Measurements from ENCODE around the gene TNFSF11.

Gene TNFSF11

GRCh38 chr13:42625611-42626010, 51.7 kb downstream of the TNFSF11 start:
- CTCF ChIA-PET = no interaction called here
- POLR2A ChIA-PET = no interaction called here
- Histone ChIP-seq H3K27ac (ENCODE audit: insufficient read depth in 1 of 2, low read depth in 1 of 2, low read length in 2 of 2, poor library complexity in 1 of 2, severe bottlenecking in 2 of 2) (no peak overlapping the region), H3K9me3 (ENCODE audit: control extremely low read depth in 1 of 5, control insufficient read depth in 4 of 5, insufficient read depth in 2 of 5, low read depth in 1 of 5, low read length in 4 of 5) (no peaks in the 10 kb centered on the region), H3K36me3 (ENCODE audit: control insufficient read depth in 4 of 4, insufficient read depth in 4 of 4, low read length in 3 of 4) (no peaks in the 10 kb centered on the region), H3K4me1 (ENCODE audit: control extremely low read depth in 1 of 4, control insufficient read depth in 4 of 4, insufficient read depth in 4 of 4, low read length in 3 of 4) (no peaks in the 10 kb centered on the region), H3K4me3 (ENCODE audit: control insufficient read depth in 1 of 7, extremely low read depth in 1 of 7, insufficient read depth in 4 of 7, low read depth in 2 of 7, low read length in 6 of 7) (no peak overlapping the region), H3K27me3 (replicated peaks in 2 of 5; ENCODE audit: control insufficient read depth in 4 of 5, insufficient read depth in 5 of 5, low read length in 4 of 5) (no peaks in the 10 kb centered on the region)
- 100% methylated on average over 1 of the region's 3 CpGs for WGBS (ENCODE audit: insufficient coverage)
- no peak for DNase-seq

GRCh38 chr13:42626176-42626860, 52.4 kb downstream of the TNFSF11 start:
- Histone ChIP-seq H3K9me3 (ENCODE audit: control extremely low read depth in 1 of 5, control insufficient read depth in 4 of 5, insufficient read depth in 2 of 5, low read depth in 1 of 5, low read length in 4 of 5) (no peaks in the 10 kb centered on the region), H3K4me1 (ENCODE audit: control extremely low read depth in 1 of 4, control insufficient read depth in 4 of 4, insufficient read depth in 4 of 4, low read length in 3 of 4) (no peaks in the 10 kb centered on the region), H3K27ac (ENCODE audit: insufficient read depth in 1 of 2, low read depth in 1 of 2, low read length in 2 of 2, poor library complexity in 1 of 2, severe bottlenecking in 2 of 2) (no peak overlapping the region), H3K27me3 (replicated peaks in 2 of 5; ENCODE audit: control insufficient read depth in 4 of 5, insufficient read depth in 5 of 5, low read length in 4 of 5) (no peaks in the 10 kb centered on the region), H3K4me3 (ENCODE audit: control insufficient read depth in 1 of 7, extremely low read depth in 1 of 7, insufficient read depth in 4 of 7, low read depth in 2 of 7, low read length in 6 of 7) (no peak overlapping the region), H3K36me3 (ENCODE audit: control insufficient read depth in 4 of 4, insufficient read depth in 4 of 4, low read length in 3 of 4) (no peaks in the 10 kb centered on the region)
- CTCF ChIA-PET = no interaction called here
- DNase-seq = no peak
- POLR2A ChIA-PET = no interaction called here
- WGBS (ENCODE audit: insufficient coverage) = 100% methylated on average over 5 of the region's 5 CpGs

GRCh38 chr13:42628666-42629065, 54.7 kb downstream of the TNFSF11 start:
- no peaks in the 10 kb centered on the region for H3K9me3 ChIP-seq (ENCODE audit: control extremely low read depth in 1 of 5, control insufficient read depth in 4 of 5, insufficient read depth in 2 of 5, low read depth in 1 of 5, low read length in 4 of 5)
- H3K27ac ChIP-seq (ENCODE audit: insufficient read depth in 1 of 2, low read depth in 1 of 2, low read length in 2 of 2, poor library complexity in 1 of 2, severe bottlenecking in 2 of 2) = no peak overlapping the region
- H3K4me1 ChIP-seq (ENCODE audit: control extremely low read depth in 1 of 4, control insufficient read depth in 4 of 4, insufficient read depth in 4 of 4, low read length in 3 of 4) = no peaks in the 10 kb centered on the region
- H3K36me3 ChIP-seq (ENCODE audit: control insufficient read depth in 4 of 4, insufficient read depth in 4 of 4, low read length in 3 of 4) = no peaks in the 10 kb centered on the region
- CTCF ChIA-PET = no interaction called here
- WGBS (ENCODE audit: insufficient coverage) = 100% methylated on average over 3 of the region's 5 CpGs
- POLR2A ChIA-PET = no interaction called here
- no peaks in the 10 kb centered on the region for H3K27me3 ChIP-seq (replicated peaks in 2 of 5; ENCODE audit: control insufficient read depth in 4 of 5, insufficient read depth in 5 of 5, low read length in 4 of 5)
- no peak for DNase-seq
- no peak overlapping the region for H3K4me3 ChIP-seq (ENCODE audit: control insufficient read depth in 1 of 7, extremely low read depth in 1 of 7, insufficient read depth in 4 of 7, low read depth in 2 of 7, low read length in 6 of 7)

GRCh38 chr13:42631181-42631580, 57.2 kb downstream of the TNFSF11 start:
- ChIA-PET POLR2A (no interaction called here), CTCF (no interaction called here)
- no CpG with 5 or more reads among the region's 1 CpG for WGBS (ENCODE audit: insufficient coverage)
- Histone ChIP-seq H3K27ac (ENCODE audit: insufficient read depth in 1 of 2, low read depth in 1 of 2, low read length in 2 of 2, poor library complexity in 1 of 2, severe bottlenecking in 2 of 2) (no peak overlapping the region), H3K4me1 (ENCODE audit: control extremely low read depth in 1 of 4, control insufficient read depth in 4 of 4, insufficient read depth in 4 of 4, low read length in 3 of 4) (no peaks in the 10 kb centered on the region), H3K36me3 (ENCODE audit: control insufficient read depth in 4 of 4, insufficient read depth in 4 of 4, low read length in 3 of 4) (no peaks in the 10 kb centered on the region), H3K4me3 (ENCODE audit: control insufficient read depth in 1 of 7, extremely low read depth in 1 of 7, insufficient read depth in 4 of 7, low read depth in 2 of 7, low read length in 6 of 7) (no peak overlapping the region), H3K27me3 (replicated peaks in 2 of 5; ENCODE audit: control insufficient read depth in 4 of 5, insufficient read depth in 5 of 5, low read length in 4 of 5) (no peaks in the 10 kb centered on the region), H3K9me3 (ENCODE audit: control extremely low read depth in 1 of 5, control insufficient read depth in 4 of 5, insufficient read depth in 2 of 5, low read depth in 1 of 5, low read length in 4 of 5) (no peaks in the 10 kb centered on the region)
- DNase-seq = no peak

GRCh38 chr13:42633495-42633894, 59.5 kb downstream of the TNFSF11 start:
- no peak for DNase-seq
- ChIA-PET CTCF (no interaction called here), POLR2A (no interaction called here)
- Histone ChIP-seq H3K9me3 (ENCODE audit: control extremely low read depth in 1 of 5, control insufficient read depth in 4 of 5, insufficient read depth in 2 of 5, low read depth in 1 of 5, low read length in 4 of 5) (no peaks in the 10 kb centered on the region), H3K4me1 (ENCODE audit: control extremely low read depth in 1 of 4, control insufficient read depth in 4 of 4, insufficient read depth in 4 of 4, low read length in 3 of 4) (no peaks in the 10 kb centered on the region), H3K27ac (ENCODE audit: insufficient read depth in 1 of 2, low read depth in 1 of 2, low read length in 2 of 2, poor library complexity in 1 of 2, severe bottlenecking in 2 of 2) (no peak overlapping the region), H3K27me3 (replicated peaks in 2 of 5; ENCODE audit: control insufficient read depth in 4 of 5, insufficient read depth in 5 of 5, low read length in 4 of 5) (no peaks in the 10 kb centered on the region), H3K36me3 (ENCODE audit: control insufficient read depth in 4 of 4, insufficient read depth in 4 of 4, low read length in 3 of 4) (no peaks in the 10 kb centered on the region), H3K4me3 (ENCODE audit: control insufficient read depth in 1 of 7, extremely low read depth in 1 of 7, insufficient read depth in 4 of 7, low read depth in 2 of 7, low read length in 6 of 7) (no peak overlapping the region)

GRCh38 chr13:42638101-42638500, 64.1 kb downstream of the TNFSF11 start:
- no peak for DNase-seq
- H3K9me3 ChIP-seq (ENCODE audit: control extremely low read depth in 1 of 5, control insufficient read depth in 4 of 5, insufficient read depth in 2 of 5, low read depth in 1 of 5, low read length in 4 of 5) = peaks cover 0 to 9% (median 0%) of the 10 kb centered on the region in 5 experiments
- POLR2A ChIA-PET = no interaction called here
- no peaks in the 10 kb centered on the region for H3K27me3 ChIP-seq (replicated peaks in 2 of 5; ENCODE audit: control insufficient read depth in 4 of 5, insufficient read depth in 5 of 5, low read length in 4 of 5)
- H3K4me3 ChIP-seq (ENCODE audit: control insufficient read depth in 1 of 7, extremely low read depth in 1 of 7, insufficient read depth in 4 of 7, low read depth in 2 of 7, low read length in 6 of 7) = no peak overlapping the region
- H3K4me1 ChIP-seq (ENCODE audit: control extremely low read depth in 1 of 4, control insufficient read depth in 4 of 4, insufficient read depth in 4 of 4, low read length in 3 of 4) = no peaks in the 10 kb centered on the region
- H3K36me3 ChIP-seq (ENCODE audit: control insufficient read depth in 4 of 4, insufficient read depth in 4 of 4, low read length in 3 of 4) = no peaks in the 10 kb centered on the region
- CTCF ChIA-PET = no interaction called here
- WGBS (ENCODE audit: insufficient coverage) = 92% methylated on average over 5 of the region's 5 CpGs
- no peak overlapping the region for H3K27ac ChIP-seq (ENCODE audit: insufficient read depth in 1 of 2, low read depth in 1 of 2, low read length in 2 of 2, poor library complexity in 1 of 2, severe bottlenecking in 2 of 2)

- Histone ChIP-seq H3K27me3 (replicated peaks in 2 of 5; ENCODE audit: control insufficient read depth in 4 of 5, insufficient read depth in 5 of 5, low read length in 4 of 5) (no peaks in the 10 kb centered on the region), H3K4me3 (ENCODE audit: control insufficient read depth in 1 of 7, extremely low read depth in 1 of 7, insufficient read depth in 4 of 7, low read depth in 2 of 7, low read length in 6 of 7) (no peak overlapping the region), H3K9me3 (ENCODE audit: control extremely low read depth in 1 of 5, control insufficient read depth in 4 of 5, insufficient read depth in 2 of 5, low read depth in 1 of 5, low read length in 4 of 5) (peaks cover 0 to 9% (median 0%) of the 10 kb centered on the region in 5 experiments), H3K27ac (ENCODE audit: insufficient read depth in 1 of 2, low read depth in 1 of 2, low read length in 2 of 2, poor library complexity in 1 of 2, severe bottlenecking in 2 of 2) (no peak overlapping the region), H3K36me3 (ENCODE audit: control insufficient read depth in 4 of 4, insufficient read depth in 4 of 4, low read length in 3 of 4) (no peaks in the 10 kb centered on the region), H3K4me1 (ENCODE audit: control extremely low read depth in 1 of 4, control insufficient read depth in 4 of 4, insufficient read depth in 4 of 4, low read length in 3 of 4) (no peaks in the 10 kb centered on the region)
- WGBS (ENCODE audit: insufficient coverage) = no CpG with 5 or more reads among the region's 1 CpG
- DNase-seq = no peak
- POLR2A ChIA-PET = no interaction called here
- CTCF ChIA-PET = no interaction called here
Observed at GRCh38 chr13:42638886-42639285, 64.9 kb downstream of the TNFSF11 start.

All from common myeloid progenitor, CD34-positive (primary cell).